GM12874 (cell line): ENCODE data around the gene LMO1.

Source experiments
- CTCF ChIP-seq: IDR thresholded peaks from 2 replicates; pipeline ENCODE4 v1.5.1; 2011; ENCODE audit warnings: low read depth, mild to moderate bottlenecking, control low read depth, low read length, moderate library complexity; ENCODE audit not compliant: insufficient read depth

Gene LMO1

GRCh38 chr11:8267831-8268529, 4.3 kb upstream of the LMO1 start:
- no peak for TF ChIP-seq CTCF

GRCh38 chr11:8267280-8267679, 3.6 kb upstream of the LMO1 start:
- TF ChIP-seq CTCF: no peak

GRCh38 chr11:8266246-8267241, 2.9 kb upstream of the LMO1 start:
- no peak for TF ChIP-seq CTCF

GRCh38 chr11:8265681-8266241, 2.1 kb upstream of the LMO1 start:
- TF ChIP-seq CTCF: 0 out of 2 replicates have a peak, but pooled peaks have one; percentile 13

GRCh38 chr11:8263109-8263768, 439 bp downstream of the LMO1 start:
- no peak for TF ChIP-seq CTCF

- TF ChIP-seq CTCF: no peak
Observed at GRCh38 chr11:8262552-8263108, 1.0 kb downstream of the LMO1 start.
